Stomach (tissue), 4 donors: ENCODE measurements around the gene NFRKB.

ENCODE experiments used
- CTCF ChIP-seq, 7 experiments: fragments of 450-650 bp in 4 of 7; fragments of 200-600 bp in 3 of 7; sonication (generic) in 3 of 7; IDR thresholded peaks; one replicate each; pipeline ENCODE4 v1.5.1; 2016 to 2019; ENCODE audit warnings: antibody characterized with exemption in 7 of 7, control low read depth in 2 of 7, mild to moderate bottlenecking in 1 of 7
- POLR2A ChIP-seq, 4 donors: fragments of 450-650 bp; IDR thresholded peaks; one replicate each; pipeline ENCODE4 v1.6.1; 2016; ENCODE audit warnings: antibody characterized with exemption in 4 of 4, control low read depth in 2 of 4, mild to moderate bottlenecking in 1 of 4, moderate library complexity in 1 of 4
- POLR2AphosphoS5 ChIP-seq, 3 donors: sonication (generic); formaldehyde crosslinking; IDR thresholded peaks; one replicate each; pipeline ENCODE4 v1.6.1; 2016; ENCODE audit warnings: antibody characterized with exemption in 3 of 3

- TF ChIP-seq POLR2A (IDR thresholded peaks at IDR 0.05), result no peak
- peak in 5 of 7 experiments; percentile 10 to 45 (median 41) for TF ChIP-seq CTCF (IDR thresholded peaks at IDR 0.05)
- no peak for TF ChIP-seq POLR2AphosphoS5 (IDR thresholded peaks at IDR 0.05)
Measured at GRCh38 chr11:129881570-129882170, 13.7 kb downstream of the NFRKB start.
